Mesodermal cell (in vitro differentiated cells): ENCODE results near the gene ZRANB2.

Source experiments
- H3K27ac ChIP-seq: 2 replicates; pipeline ENCODE4 v1.7.0; 2013; ENCODE audit warnings: mild to moderate bottlenecking, low read depth, low read length, moderate library complexity; ENCODE audit not compliant: severe bottlenecking
- H3K36me3 ChIP-seq: 2 replicates; pipeline ENCODE4 v1.7.1; 2013; ENCODE audit warnings: mild to moderate bottlenecking, low read length, moderate library complexity; ENCODE audit not compliant: control insufficient read depth, insufficient read depth
- H3K4me1 ChIP-seq: one replicate; pipeline ENCODE4 v1.7.1; 2013; ENCODE audit warnings: mild to moderate bottlenecking, low read length; ENCODE audit not compliant: insufficient read depth, control insufficient read depth, poor library complexity, severe bottlenecking
- H3K4me3 ChIP-seq: 2 replicates; pipeline ENCODE4 v1.7.0; 2013; ENCODE audit warnings: low read length, control low read depth, mild to moderate bottlenecking; ENCODE audit not compliant: insufficient read depth, poor library complexity, severe bottlenecking; ENCODE audit errors: extremely low read depth
- H3K9me3 ChIP-seq: 2 replicates; pipeline ENCODE4 v1.7.1; 2013; ENCODE audit warnings: mild to moderate bottlenecking, low read length, moderate library complexity; ENCODE audit not compliant: control insufficient read depth
- WGBS, 2 experiments: methylation state at CpG; one replicate each; pipeline ENCODE4 v1.1.5; 2013; ENCODE audit warnings: missing lambda C conversion rate in 2 of 2; ENCODE audit not compliant: insufficient coverage in 2 of 2; 5-methylcytosine and 5-hydroxymethylcytosine counted together

The ZRANB2 gene

DNA sequence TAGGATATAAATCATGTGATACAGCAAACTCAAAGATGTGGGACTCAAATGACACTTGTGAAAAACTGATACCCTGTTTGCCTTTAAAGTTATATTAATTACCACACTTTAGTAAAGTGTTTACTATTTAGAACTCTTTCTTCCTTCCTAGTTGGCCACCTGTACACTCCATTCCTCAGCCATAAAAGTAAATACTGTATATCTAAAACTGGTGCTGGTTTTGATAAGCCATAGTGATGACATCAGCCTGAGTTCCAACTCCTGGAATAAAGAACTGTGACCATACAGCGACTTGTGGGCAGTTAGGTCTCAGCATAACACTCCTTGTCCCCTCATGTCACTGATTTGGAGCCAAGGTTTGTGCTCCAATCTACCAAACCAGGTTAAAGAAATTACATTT, 36.0 kb downstream of the ZRANB2 start:
- 100% methylated on average over 1 of the region's 1 CpG for WGBS, 2 experiments
- no peaks in the 10 kb centered on the region for H3K36me3 ChIP-seq
- no peak overlapping the region for H3K27ac ChIP-seq
- H3K9me3 ChIP-seq = no peaks in the 10 kb centered on the region
- H3K4me3 ChIP-seq = no peak overlapping the region
- H3K4me1 ChIP-seq = no peaks in the 10 kb centered on the region

DNA sequence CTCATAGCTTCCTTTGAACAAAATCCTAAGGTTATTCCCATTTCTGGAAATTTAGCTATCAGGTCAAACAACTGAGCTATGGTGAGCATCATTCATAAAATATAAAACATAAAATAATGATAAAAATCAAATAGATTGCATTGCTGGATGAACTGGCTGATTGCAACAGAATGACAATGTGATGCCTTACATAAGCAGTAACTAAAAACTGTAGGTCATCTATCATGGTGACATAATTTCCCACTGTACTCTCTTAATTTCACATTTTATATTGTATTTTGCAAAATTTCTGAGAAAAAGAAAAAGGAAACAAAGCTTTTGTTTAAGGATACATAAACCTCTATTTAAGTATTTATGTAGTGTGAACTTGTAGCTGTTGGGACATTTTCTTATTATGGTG, 37.8 kb downstream of the ZRANB2 start:
- H3K4me1 ChIP-seq = no peaks in the 10 kb centered on the region
- H3K4me3 ChIP-seq = no peak overlapping the region
- no peaks in the 10 kb centered on the region for H3K36me3 ChIP-seq
- no peak overlapping the region for H3K27ac ChIP-seq
- no peaks in the 10 kb centered on the region for H3K9me3 ChIP-seq

DNA sequence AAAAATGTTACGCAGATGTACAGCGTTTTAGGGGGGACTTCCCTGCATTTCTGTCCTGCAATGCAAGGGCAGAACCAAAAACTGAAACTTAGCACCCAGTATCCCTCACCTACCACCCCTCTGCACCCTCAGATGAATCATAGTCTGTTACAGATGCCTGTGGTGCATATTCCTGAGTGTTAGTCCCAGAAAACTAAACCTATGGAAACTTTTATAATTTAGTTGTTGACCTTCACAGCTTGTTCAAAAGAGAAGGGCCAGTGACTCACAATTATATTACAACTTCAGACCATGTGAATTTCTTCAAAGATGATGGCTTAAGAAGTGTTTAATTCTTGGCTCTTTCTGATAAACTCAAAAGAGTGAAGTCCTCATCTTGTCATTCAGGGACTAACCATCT, 39.0 kb downstream of the ZRANB2 start:
- no peak overlapping the region for H3K4me3 ChIP-seq
- H3K4me1 ChIP-seq = no peaks in the 10 kb centered on the region
- no peaks in the 10 kb centered on the region for H3K36me3 ChIP-seq
- no peak overlapping the region for H3K27ac ChIP-seq
- H3K9me3 ChIP-seq = no peaks in the 10 kb centered on the region
- WGBS, 2 experiments = 83% methylated on average over 2 of the region's 2 CpGs; no CpG with 5 or more reads in 1 of the 2 experiments

DNA sequence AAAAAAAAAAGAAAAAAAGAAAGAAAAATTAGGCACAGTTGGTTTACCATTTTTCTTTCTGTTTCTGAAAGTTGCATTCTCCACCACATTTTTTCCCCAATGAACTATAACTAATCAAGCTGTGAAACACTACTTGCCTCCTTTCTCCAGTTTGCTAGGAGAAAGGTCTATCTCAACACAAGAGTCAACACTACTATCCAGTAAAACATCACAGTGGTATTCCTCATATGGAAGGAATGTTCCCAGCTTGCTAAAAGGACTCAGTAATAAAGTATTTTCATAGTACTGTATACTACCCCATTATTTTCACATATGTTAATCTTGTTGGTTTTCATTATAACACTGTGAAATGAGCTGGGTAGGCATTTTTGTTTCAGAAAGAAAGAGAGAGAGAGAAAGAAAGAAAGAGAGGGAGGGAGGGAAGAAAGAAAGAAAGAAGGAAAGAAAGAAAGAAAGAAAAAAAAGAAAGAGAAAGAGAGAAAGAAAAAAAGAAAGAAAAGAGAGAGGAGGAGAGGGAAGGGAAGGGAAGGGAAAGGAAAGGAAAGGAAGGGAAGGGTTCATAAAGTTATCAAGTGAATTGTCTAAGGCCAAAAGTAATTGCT, 41.1 kb downstream of the ZRANB2 start:
- no peak overlapping the region for H3K4me3 ChIP-seq
- H3K36me3 ChIP-seq = no peaks in the 10 kb centered on the region
- no peaks in the 10 kb centered on the region for H3K4me1 ChIP-seq
- H3K9me3 ChIP-seq = no peaks in the 10 kb centered on the region
- H3K27ac ChIP-seq = no peak overlapping the region

DNA sequence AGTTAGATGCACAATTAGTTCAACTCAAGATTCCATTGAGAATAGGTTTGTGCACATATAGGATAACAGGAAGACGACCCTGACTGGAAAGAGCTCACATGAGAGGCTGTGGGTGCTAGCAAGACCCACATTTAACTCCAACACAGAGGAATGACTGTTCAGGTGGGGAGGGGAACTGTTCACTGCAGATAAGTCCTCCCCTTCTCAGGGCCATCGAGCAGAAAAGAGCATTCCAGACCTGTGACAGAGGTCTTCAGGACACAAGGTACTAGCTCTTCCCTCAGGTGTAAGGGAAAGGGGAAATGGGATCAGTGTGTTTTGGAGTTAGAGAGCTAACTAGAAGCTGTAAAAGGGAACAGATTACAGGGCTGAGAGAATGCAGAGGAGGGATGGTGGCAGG, 41.9 kb downstream of the ZRANB2 start:
- no peak overlapping the region for H3K4me3 ChIP-seq
- H3K4me1 ChIP-seq = no peaks in the 10 kb centered on the region
- no peak overlapping the region for H3K27ac ChIP-seq
- no peaks in the 10 kb centered on the region for H3K9me3 ChIP-seq
- 20% methylated on average over 1 of the region's 2 CpGs; no CpG with 5 or more reads in 1 of the 2 experiments for WGBS, 2 experiments
- H3K36me3 ChIP-seq = no peaks in the 10 kb centered on the region

DNA sequence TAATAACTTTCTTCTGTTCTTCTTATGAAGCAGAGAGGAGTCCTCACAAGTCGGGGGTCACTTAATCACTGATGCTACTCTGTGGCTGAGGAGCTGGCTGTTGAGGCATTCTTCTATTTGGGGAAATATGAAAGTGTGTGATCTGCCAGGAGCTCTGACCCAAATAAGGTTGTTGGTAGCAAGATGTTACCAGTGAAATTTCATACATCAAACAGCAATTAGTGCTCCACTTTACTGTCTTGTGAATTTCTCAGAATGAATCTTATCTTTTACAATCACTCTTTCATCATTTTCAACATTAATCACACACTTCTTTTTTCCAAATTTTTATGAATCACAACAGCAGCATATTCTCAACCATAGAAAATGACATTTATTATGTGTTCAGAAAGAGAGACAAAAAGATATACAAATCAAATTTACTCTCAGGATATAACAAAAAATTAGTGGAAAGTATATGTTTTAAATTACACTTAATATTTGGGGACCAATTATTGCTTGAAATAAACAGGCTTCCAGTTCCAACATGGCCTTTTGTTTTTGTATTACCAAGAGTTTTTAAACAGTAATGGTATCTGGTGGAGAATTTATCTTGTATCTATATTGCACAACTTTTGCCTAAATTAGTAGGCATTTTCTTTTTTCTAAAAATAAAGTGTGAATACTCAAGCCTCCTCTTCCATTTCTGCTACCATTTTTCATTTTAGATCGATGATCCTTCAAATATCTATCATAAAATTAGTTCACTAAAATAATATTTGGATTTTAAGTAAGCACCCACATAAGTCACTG, 42.8 kb downstream of the ZRANB2 start:
- Histone ChIP-seq H3K27ac (no peak overlapping the region), H3K36me3 (no peaks in the 10 kb centered on the region), H3K4me3 (no peak overlapping the region), H3K9me3 (no peaks in the 10 kb centered on the region), H3K4me1 (no peaks in the 10 kb centered on the region)
- WGBS, 2 experiments = no CpG with 5 or more reads among the region's 2 CpGs

DNA sequence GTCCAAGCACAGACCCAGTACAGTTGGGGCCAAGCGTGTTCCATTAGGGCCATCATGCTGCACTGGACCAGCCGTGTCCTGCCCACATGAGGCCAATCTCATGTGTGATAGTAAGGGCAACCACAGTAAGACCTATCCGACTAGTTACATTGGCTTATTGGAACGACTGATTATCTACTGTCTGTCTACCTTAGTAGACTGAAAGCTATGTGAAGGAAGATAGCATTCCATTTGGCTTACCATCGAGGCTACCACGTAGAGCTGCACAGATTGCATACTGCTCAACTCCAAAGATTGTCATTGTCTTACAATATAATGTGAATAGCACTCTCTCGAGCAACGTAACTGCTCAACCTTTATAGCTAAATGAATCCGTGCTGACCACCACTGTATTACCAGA, 43.8 kb downstream of the ZRANB2 start:
- H3K4me3 ChIP-seq = no peak overlapping the region
- H3K36me3 ChIP-seq = no peaks in the 10 kb centered on the region
- H3K27ac ChIP-seq = no peak overlapping the region
- no peaks in the 10 kb centered on the region for H3K9me3 ChIP-seq
- no peaks in the 10 kb centered on the region for H3K4me1 ChIP-seq
- 88 to 100% methylated on average over 5 to 6 of the region's 9 CpGs for WGBS, 2 experiments

DNA sequence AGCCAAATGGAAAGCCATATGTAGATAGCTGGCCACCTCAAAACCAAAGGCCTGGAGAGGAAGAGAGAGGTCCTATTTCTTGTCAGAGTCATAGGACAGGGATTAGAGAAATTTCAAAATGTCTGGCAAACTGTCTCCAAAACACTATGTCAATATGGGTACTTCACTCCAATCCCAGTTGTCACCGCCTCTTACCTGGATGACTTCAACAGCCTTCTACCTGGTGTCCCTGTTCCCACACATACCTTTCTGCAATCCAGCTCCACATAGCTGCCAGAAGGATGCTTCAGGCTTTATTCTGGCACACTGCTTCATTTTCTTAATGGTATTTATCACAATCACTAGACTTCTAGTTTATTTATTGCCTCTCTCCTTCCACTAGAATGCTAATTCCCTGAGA, 47.7 kb downstream of the ZRANB2 start:
- H3K27ac ChIP-seq = no peak overlapping the region
- no peaks in the 10 kb centered on the region for H3K4me1 ChIP-seq
- no peak overlapping the region for H3K4me3 ChIP-seq
- H3K36me3 ChIP-seq = no peaks in the 10 kb centered on the region
- 100% methylated on average over 1 of the region's 1 CpG for WGBS, 2 experiments
- no peaks in the 10 kb centered on the region for H3K9me3 ChIP-seq

DNA sequence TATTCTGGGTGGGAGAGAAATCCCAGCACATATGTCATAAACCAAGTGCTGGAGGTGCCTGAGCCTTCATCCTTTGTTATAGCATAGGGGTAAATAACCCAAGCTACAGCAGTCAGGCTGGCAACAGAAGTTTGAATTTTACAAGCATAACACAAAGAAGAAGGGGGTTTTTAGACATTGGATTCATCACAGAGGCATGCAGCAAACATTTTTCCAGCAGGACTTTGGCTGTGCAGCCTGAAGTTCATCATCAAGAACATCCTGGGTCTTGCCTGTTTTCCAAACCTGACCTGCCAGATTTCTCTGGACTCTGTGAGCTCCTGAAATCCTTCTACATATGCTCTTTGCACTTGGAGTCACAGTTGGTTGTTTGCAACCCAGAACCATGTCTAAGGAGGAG, 49.4 kb downstream of the ZRANB2 start:
- Histone ChIP-seq H3K36me3 (no peaks in the 10 kb centered on the region), H3K27ac (no peak overlapping the region), H3K9me3 (no peaks in the 10 kb centered on the region), H3K4me1 (no peaks in the 10 kb centered on the region), H3K4me3 (no peak overlapping the region)

DNA sequence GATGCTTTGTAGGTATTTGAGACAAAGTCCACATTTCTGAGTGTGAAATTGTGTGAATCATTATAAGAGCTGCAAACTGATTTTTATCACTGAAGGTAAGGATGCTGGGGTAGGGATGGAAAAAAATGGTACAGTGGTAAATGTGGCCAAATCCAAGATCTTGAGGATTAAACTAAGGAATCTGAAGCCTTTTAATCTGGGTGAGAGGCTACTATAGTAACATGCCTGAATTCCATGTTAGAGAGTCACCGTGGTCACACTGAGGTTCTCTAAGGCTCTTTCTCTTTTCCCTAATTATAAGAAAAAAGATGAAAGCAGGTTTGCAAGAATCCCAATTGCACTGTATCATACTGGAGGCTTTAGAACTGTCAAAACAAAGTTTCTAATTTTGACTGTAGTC, 50.8 kb downstream of the ZRANB2 start:
- H3K4me1 ChIP-seq = no peaks in the 10 kb centered on the region
- H3K36me3 ChIP-seq = no peaks in the 10 kb centered on the region
- H3K9me3 ChIP-seq = no peaks in the 10 kb centered on the region
- WGBS, 2 experiments = no CpG with 5 or more reads among the region's 1 CpG
- no peak overlapping the region for H3K27ac ChIP-seq
- H3K4me3 ChIP-seq = no peak overlapping the region

DNA sequence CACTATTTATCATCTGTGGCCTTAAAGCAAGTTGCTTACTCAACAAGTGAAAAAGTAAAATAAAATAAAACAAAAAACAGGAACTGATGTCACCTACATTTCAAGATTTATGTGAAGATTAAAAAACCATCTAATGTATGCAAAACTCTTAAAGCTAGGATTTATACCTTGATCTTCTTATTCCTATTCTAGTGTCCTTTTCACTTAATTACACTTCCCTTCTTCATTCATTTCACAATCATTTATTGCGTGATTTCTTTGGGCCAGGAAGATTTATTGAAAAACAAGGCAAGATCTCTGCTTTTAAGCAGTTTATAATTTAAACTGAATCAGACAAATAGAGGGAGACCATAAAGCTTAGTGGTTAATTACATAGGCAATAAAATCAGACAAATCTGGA, 51.9 kb downstream of the ZRANB2 start:
- Histone ChIP-seq H3K4me3 (no peak overlapping the region), H3K4me1 (no peaks in the 10 kb centered on the region), H3K9me3 (no peaks in the 10 kb centered on the region), H3K27ac (no peak overlapping the region), H3K36me3 (no peaks in the 10 kb centered on the region)
- no CpG with 5 or more reads among the region's 1 CpG for WGBS, 2 experiments
